ENCODE data around the gene YWHAH. TPM values are rescaled to one million over a fixed set of nuclear protein-coding genes. Genes with fewer than 3 reads are reported as not detected.

The YWHAH gene
- total and polyA plus RNA-seq, 9 of the 15 experiments (the other 6 are each of a cell fraction or from before 2014, with no cell fraction given), result 32.0 to 177 (median 114) TPM

DNA sequence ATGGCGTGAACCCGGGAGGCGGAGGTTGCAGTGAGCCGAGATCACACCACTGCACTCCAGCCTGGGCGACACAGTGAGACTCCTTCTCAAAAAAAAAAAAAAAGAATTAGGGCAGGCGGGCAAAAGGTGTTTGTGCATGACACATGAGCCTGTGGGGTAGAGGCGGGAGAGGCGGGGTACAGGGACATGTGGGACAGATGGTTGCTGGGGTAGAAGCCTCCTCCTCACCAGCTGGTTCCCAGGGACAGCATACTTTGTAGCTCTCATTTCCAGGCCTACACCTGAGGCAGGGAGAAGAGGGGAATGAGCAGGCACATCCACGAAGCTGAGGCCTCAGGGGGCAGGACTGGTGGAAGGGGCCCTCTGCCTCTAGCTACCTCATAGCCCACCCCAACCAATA is 23.7 kb downstream of the YWHAH start:
- FAIRE-seq, result no peak
- no peak overlapping the region for H3K4me3 ChIP-seq
- no peak overlapping the region for H2AFZ ChIP-seq (ENCODE audit: low read depth, low read length)
- 56% methylated on average over 3 of the region's 9 CpGs for WGBS (ENCODE audit: insufficient coverage, low coverage, missing lambda C conversion rate)
- no peaks in the 10 kb centered on the region for H3K36me3 ChIP-seq (ENCODE audit: control insufficient read depth, insufficient read depth, low read length)
- intact Hi-C loops (cut with micrococcal nuclease) (no loop called here), in situ Hi-C loops (cut with MboI) (loop anchor here (5.0 kb wide), 1 partner anchor 301 kb away; no protein-coding TSS in a partner anchor)
- no peaks in the 10 kb centered on the region for H3K9me3 ChIP-seq (replicated peaks; ENCODE audit: control insufficient read depth, insufficient read depth, low read depth, low read length)
- H3K27ac ChIP-seq (ENCODE audit: extremely low read depth, low read depth, low read length), result no peak overlapping the region
- peaks cover 3 to 18% of the 10 kb centered on the region in 2 experiments; a peak in 4 of 5 replicates for H3K4me1 ChIP-seq (replicated peaks in 1 of 2; ENCODE audit: control insufficient read depth in 2 of 2, insufficient read depth in 2 of 2, low read length in 2 of 2)
- no peak overlapping the region for H3K9ac ChIP-seq (ENCODE audit: insufficient read depth in 1 of 2, low read depth in 2 of 2, low read length in 2 of 2)
- no peaks in the 10 kb centered on the region for H3K27me3 ChIP-seq (ENCODE audit: control insufficient read depth in 2 of 2, insufficient read depth in 2 of 2, low read length in 2 of 2)
- ATAC-seq, result no peak
- POLR2A ChIA-PET, result no interaction called here
- no peak overlapping the region for H3K4me2 ChIP-seq (ENCODE audit: insufficient read depth, low read length)
- DNase-seq (ENCODE audit: extremely low read depth in 1 of 4, low spot score in 3 of 4), result no peak
- no TSS peak for BruUV-seq (replicated peaks)
- H4K20me1 ChIP-seq (replicated peaks; ENCODE audit: control insufficient read depth, insufficient read depth, low read length), result no peaks in the 10 kb centered on the region
- no peaks in the 10 kb centered on the region for H3K79me2 ChIP-seq (ENCODE audit: control insufficient read depth, insufficient read depth, low read length)
- CTCF ChIA-PET (ENCODE audit: low intra/inter-chr PET ratio), result no interaction called here
- no peaks in the 10 kb centered on the region for H3K9me1 ChIP-seq (ENCODE audit: control insufficient read depth, insufficient read depth, low read length)
- TF ChIP-seq, protein P1, sequence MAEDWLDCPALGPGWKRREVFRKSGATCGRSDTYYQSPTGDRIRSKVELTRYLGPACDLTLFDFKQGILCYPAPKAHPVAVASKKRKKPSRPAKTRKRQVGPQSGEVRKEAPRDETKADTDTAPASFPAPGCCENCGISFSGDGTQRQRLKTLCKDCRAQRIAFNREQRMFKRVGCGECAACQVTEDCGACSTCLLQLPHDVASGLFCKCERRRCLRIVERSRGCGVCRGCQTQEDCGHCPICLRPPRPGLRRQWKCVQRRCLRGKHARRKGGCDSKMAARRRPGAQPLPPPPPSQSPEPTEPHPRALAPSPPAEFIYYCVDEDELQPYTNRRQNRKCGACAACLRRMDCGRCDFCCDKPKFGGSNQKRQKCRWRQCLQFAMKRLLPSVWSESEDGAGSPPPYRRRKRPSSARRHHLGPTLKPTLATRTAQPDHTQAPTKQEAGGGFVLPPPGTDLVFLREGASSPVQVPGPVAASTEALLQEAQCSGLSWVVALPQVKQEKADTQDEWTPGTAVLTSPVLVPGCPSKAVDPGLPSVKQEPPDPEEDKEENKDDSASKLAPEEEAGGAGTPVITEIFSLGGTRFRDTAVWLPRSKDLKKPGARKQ (CRISPR knock-in tag; IDR thresholded peaks at IDR 0.05), result no peak
- TF ChIP-seq ZNF384 (IDR thresholded peaks at IDR 0.05; ENCODE audit: low read depth, low read length), result no peak
- TF ChIP-seq, protein P2, sequence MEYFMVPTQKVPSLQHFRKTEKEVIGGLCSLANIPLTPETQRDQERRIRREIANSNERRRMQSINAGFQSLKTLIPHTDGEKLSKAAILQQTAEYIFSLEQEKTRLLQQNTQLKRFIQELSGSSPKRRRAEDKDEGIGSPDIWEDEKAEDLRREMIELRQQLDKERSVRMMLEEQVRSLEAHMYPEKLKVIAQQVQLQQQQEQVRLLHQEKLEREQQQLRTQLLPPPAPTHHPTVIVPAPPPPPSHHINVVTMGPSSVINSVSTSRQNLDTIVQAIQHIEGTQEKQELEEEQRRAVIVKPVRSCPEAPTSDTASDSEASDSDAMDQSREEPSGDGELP (CRISPR knock-in tag; IDR thresholded peaks at IDR 0.05; ENCODE audit: borderline replicate concordance), result no peak
- no peak for TF ChIP-seq KLF10 (CRISPR knock-in tag; IDR thresholded peaks at IDR 0.05)
- TF ChIP-seq NUFIP1 (IDR thresholded peaks at IDR 0.05; ENCODE audit: partially characterized antibody), result no peak
- TF ChIP-seq, protein P3, sequence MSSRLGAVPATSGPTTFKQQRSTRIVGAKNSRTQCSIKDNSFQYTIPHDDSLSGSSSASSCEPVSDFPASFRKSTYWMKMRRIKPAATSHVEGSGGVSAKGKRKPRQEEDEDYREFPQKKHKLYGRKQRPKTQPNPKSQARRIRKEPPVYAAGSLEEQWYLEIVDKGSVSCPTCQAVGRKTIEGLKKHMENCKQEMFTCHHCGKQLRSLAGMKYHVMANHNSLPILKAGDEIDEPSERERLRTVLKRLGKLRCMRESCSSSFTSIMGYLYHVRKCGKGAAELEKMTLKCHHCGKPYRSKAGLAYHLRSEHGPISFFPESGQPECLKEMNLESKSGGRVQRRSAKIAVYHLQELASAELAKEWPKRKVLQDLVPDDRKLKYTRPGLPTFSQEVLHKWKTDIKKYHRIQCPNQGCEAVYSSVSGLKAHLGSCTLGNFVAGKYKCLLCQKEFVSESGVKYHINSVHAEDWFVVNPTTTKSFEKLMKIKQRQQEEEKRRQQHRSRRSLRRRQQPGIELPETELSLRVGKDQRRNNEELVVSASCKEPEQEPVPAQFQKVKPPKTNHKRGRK (tag; IDR thresholded peaks at IDR 0.05), result no peak
- no peak for TF ChIP-seq TRIM28 (IDR thresholded peaks at IDR 0.05)
- TF ChIP-seq MTA2 (IDR thresholded peaks at IDR 0.05; ENCODE audit: low read depth), result no peak
- TF ChIP-seq, protein P4, sequence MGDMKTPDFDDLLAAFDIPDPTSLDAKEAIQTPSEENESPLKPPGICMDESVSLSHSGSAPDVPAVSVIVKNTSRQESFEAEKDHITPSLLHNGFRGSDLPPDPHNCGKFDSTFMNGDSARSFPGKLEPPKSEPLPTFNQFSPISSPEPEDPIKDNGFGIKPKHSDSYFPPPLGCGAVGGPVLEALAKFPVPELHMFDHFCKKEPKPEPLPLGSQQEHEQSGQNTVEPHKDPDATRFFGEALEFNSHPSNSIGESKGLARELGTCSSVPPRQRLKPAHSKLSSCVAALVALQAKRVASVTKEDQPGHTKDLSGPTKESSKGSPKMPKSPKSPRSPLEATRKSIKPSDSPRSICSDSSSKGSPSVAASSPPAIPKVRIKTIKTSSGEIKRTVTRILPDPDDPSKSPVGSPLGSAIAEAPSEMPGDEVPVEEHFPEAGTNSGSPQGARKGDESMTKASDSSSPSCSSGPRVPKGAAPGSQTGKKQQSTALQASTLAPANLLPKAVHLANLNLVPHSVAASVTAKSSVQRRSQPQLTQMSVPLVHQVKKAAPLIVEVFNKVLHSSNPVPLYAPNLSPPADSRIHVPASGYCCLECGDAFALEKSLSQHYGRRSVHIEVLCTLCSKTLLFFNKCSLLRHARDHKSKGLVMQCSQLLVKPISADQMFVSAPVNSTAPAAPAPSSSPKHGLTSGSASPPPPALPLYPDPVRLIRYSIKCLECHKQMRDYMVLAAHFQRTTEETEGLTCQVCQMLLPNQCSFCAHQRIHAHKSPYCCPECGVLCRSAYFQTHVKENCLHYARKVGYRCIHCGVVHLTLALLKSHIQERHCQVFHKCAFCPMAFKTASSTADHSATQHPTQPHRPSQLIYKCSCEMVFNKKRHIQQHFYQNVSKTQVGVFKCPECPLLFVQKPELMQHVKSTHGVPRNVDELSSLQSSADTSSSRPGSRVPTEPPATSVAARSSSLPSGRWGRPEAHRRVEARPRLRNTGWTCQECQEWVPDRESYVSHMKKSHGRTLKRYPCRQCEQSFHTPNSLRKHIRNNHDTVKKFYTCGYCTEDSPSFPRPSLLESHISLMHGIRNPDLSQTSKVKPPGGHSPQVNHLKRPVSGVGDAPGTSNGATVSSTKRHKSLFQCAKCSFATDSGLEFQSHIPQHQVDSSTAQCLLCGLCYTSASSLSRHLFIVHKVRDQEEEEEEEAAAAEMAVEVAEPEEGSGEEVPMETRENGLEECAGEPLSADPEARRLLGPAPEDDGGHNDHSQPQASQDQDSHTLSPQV (IDR thresholded peaks at IDR 0.05), result no peak
- TF ChIP-seq PPARD (CRISPR knock-in tag; IDR thresholded peaks at IDR 0.05), result no peak
- no peak for TF ChIP-seq EZH2 (IDR thresholded peaks at IDR 0.05; ENCODE audit: borderline replicate concordance, low read depth, low read length)
- TF ChIP-seq, protein P5, sequence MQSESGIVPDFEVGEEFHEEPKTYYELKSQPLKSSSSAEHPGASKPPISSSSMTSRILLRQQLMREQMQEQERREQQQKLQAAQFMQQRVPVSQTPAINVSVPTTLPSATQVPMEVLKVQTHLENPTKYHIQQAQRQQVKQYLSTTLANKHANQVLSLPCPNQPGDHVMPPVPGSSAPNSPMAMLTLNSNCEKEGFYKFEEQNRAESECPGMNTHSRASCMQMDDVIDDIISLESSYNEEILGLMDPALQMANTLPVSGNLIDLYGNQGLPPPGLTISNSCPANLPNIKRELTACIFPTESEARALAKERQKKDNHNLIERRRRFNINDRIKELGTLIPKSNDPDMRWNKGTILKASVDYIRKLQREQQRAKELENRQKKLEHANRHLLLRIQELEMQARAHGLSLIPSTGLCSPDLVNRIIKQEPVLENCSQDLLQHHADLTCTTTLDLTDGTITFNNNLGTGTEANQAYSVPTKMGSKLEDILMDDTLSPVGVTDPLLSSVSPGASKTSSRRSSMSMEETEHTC (IDR thresholded peaks at IDR 0.05), result no peak
- no peak for TF ChIP-seq MAZ (CRISPR knock-in tag; conservative IDR thresholded peaks at IDR 0.05 in 1 of 2, IDR thresholded peaks at IDR 0.05 in 1 of 2)
